NCI-H446 treated with DMSO at 0.1 percent for 48 hours (cell line): ENCODE data around the gene CABYR.

Source experiments
- DNase-seq: peaks from one replicate; lab custom pipeline; 2025; lab: John Stamatoyannopoulos, UW

CABYR gene

GRCh38 chr18:24190590-24190989, 51.7 kb downstream of the CABYR start:
- no peak for DNase-seq

GRCh38 chr18:24195296-24196053, 56.6 kb downstream of the CABYR start:
- DNase-seq, result no peak

GRCh38 chr18:24196764-24197163, 57.9 kb downstream of the CABYR start:
- DNase-seq, result no peak

GRCh38 chr18:24197412-24197811, 58.5 kb downstream of the CABYR start:
- no peak for DNase-seq

GRCh38 chr18:24198461-24198860, 59.6 kb downstream of the CABYR start:
- DNase-seq, result no peak

GRCh38 chr18:24199372-24199962, 60.6 kb downstream of the CABYR start:
- DNase-seq, result no peak

GRCh38 chr18:24200494-24201290, 61.8 kb downstream of the CABYR start:
- no peak for DNase-seq

- DNase-seq, result no peak
Measured at GRCh38 chr18:24201699-24202687, 63.1 kb downstream of the CABYR start.

GRCh38 chr18:24204904-24205303, 66.0 kb downstream of the CABYR start:
- DNase-seq, result no peak

GRCh38 chr18:24208270-24209035, 69.6 kb downstream of the CABYR start:
- DNase-seq, result no peak

- DNase-seq, result no peak
Measured at GRCh38 chr18:24209558-24209957, 70.7 kb downstream of the CABYR start.
